HepG2 (cell line): ENCODE results near the gene STYXL1. TPM values are rescaled to one million over a fixed set of nuclear protein-coding genes. Genes with fewer than 3 reads are reported as not detected.

Experiments used
- ETS1 ChIP-seq: sonication (generic); formaldehyde crosslinking; IDR thresholded peaks from 2 replicates; pipeline ENCODE4 v1.4.0; 2020; ENCODE audit warnings: missing genetic modification reagents
- MED1 ChIP-seq: sonication (generic); formaldehyde crosslinking; IDR thresholded peaks from 2 replicates; pipeline ENCODE4 v1.4.0; 2020; ENCODE audit warnings: missing genetic modification reagents
- NFAT5 ChIP-seq: sonication (generic); formaldehyde crosslinking; IDR thresholded peaks from 2 replicates; pipeline ENCODE4 v1.4.0; 2020; ENCODE audit warnings: missing genetic modification reagents
- SOX6 ChIP-seq, 2 experiments: fragments of 450-650 bp in 1 of 2; sonication (generic) in 1 of 2; formaldehyde crosslinking in 1 of 2; IDR thresholded peaks; 2 replicates each; pipeline versions ENCODE4 v1.4.0 to v1.6.1; 2017 to 2020; ENCODE audit warnings: antibody characterized with exemption in 1 of 2, mild to moderate bottlenecking in 1 of 2, missing genetic modification reagents in 1 of 2
- ZBTB43 ChIP-seq: sonication (generic); formaldehyde crosslinking; conservative IDR thresholded peaks from 2 replicates; pipeline ENCODE4 v1.4.0; 2020; ENCODE audit warnings: missing genetic modification reagents
- ZNF318 ChIP-seq: sonication (generic); formaldehyde crosslinking; IDR thresholded peaks from 2 replicates; pipeline ENCODE4 v1.4.0; 2020; ENCODE audit warnings: mild to moderate bottlenecking, missing genetic modification reagents
- ZNF709 ChIP-seq: sonication (generic); formaldehyde crosslinking; IDR thresholded peaks from 2 replicates; pipeline ENCODE4 v1.5.0; 2020; ENCODE audit warnings: mild to moderate bottlenecking, missing genetic modification reagents
- ZNF710 ChIP-seq: sonication (generic); formaldehyde crosslinking; IDR thresholded peaks from 2 replicates; pipeline ENCODE4 v1.5.0; 2020; ENCODE audit warnings: mild to moderate bottlenecking, missing genetic modification reagents, borderline replicate concordance
- polyA plus RNA-seq, 8 experiments: library from polyadenylated mRNA; depleted of rRNA in 3 of 8; stranded (reverse) in 7 of 8; unstranded in 1 of 8; fragments of >200 nt; fragmentation: Illumina TruSeq in 4 of 8; extraction: Trizol in 4 of 8; gene quantifications; 2 replicates each; pipeline versions ENCODE4 v1.2.1 to v1.2.3, GENCODE V29; 2011 to 2016; ENCODE audit warnings: low read depth in 4 of 8, missing spikeins in 1 of 8, mixed read lengths in 1 of 8; ENCODE audit not compliant: insufficient read depth in 1 of 8
- total RNA-seq, 5 experiments: library from RNA; depleted of rRNA; stranded (reverse); fragments of >200 nt; fragmentation: Illumina TruSeq; extraction: Trizol; gene quantifications; 2 replicates each; pipeline ENCODE4 v1.2.3, GENCODE V29; 2016; ENCODE audit warnings: low read depth in 1 of 5

Gene STYXL1
- total and polyA plus RNA-seq, 2 of the 13 experiments (the other 11 are each of a cell fraction or from before 2014, with no cell fraction given) = 23.9 to 38.3 TPM

GRCh38 chr7:76047811-76048667 lies at the start of gene STYXL1, which contains the start of gene MDH2 (continued):
- TF ChIP-seq ZNF318 (CRISPR knock-in tag) (no peak; the same call in 1 of the 2 replicates), ZNF709 (peak; percentile 71; the same call in 1 of the 2 replicates), ZBTB43 (CRISPR knock-in tag) (peak; percentile 68; the same call in 1 of the 2 replicates), MED1 (CRISPR knock-in tag) (peak; percentile 74), ZNF710 (CRISPR knock-in tag) (0 out of 2 replicates have a peak, but pooled peaks have one; percentile 17), NFAT5 (CRISPR knock-in tag) (no peak; the same call in 1 of the 2 replicates), SOX6 (IDR thresholded peaks at IDR 0.05) (no peak), SOX6 (CRISPR knock-in tag; IDR thresholded peaks at IDR 0.05) (peak; percentile 66), ETS1 (CRISPR knock-in tag) (no peak)
